HCT116 (cell line): ENCODE measurements around the gene BST2. TPM values are rescaled to one million over a fixed set of nuclear protein-coding genes. Genes with fewer than 3 reads are reported as not detected.

Experiments used
- ATAC-seq: fragments of 200-7000 bp; cut with Tn5 transposase; 2 replicates; pipeline ENCODE4 v1.9.1; 2020; ENCODE audit warnings: mild to moderate bottlenecking, moderate library complexity
- BruUV-seq: library from RNA; stranded (reverse); fragments of 400-500 nt; replicated peaks from 2 replicates; lab custom pipeline; 2021; lab: Mats Ljungman, UMichigan
- CTCF ChIA-PET: fragments of 300-600 bp; sonication (Branson Sonifier 250); formaldehyde crosslinking; loops from one replicate; lab custom pipeline; 2021; ENCODE audit warnings: antibody characterized with exemption; lab: Charles Lee
- POLR2A ChIA-PET: fragments of 300-600, 350-600 bp; sonication (Branson Sonifier 250); formaldehyde crosslinking; loops from one replicate; lab custom pipeline; 2021; ENCODE audit warnings: antibody characterized with exemption; lab: Charles Lee
- RAD21 ChIA-PET, 2 experiments: fragments of 300-600 bp; sonication (Branson Sonifier 250); formaldehyde crosslinking; loops; one replicate each; lab custom pipeline; 2023; ENCODE audit warnings: low total read pairs in 2 of 2; ENCODE audit not compliant: uncharacterized antibody in 2 of 2, unreplicated experiment in 2 of 2, low non-redundant PET in 1 of 2; lab: Charles Lee
- DNase-seq: peaks from one replicate; pipeline ENCODE4 v3.0.0-alpha.2; 2010; ENCODE audit warnings: low read depth, low spot score
- H2AFZ ChIP-seq: fragments of 200-600 bp; shearing (Covaris generic), sonication (generic); 2 replicates; pipeline ENCODE4 v1.6.1; 2017; ENCODE audit warnings: low read depth, mixed run types, mixed read lengths, antibody characterized with exemption, low read length; ENCODE audit not compliant: poor library complexity, severe bottlenecking
- H3K27ac ChIP-seq: 2 replicates; pipeline ENCODE4 v1.5.1; 2012; ENCODE audit warnings: low read depth, low read length
- H3K27me3 ChIP-seq: fragments of 200-600 bp; sonication (generic); 2 replicates; pipeline ENCODE4 v1.6.1; 2016; ENCODE audit warnings: mixed run types, low read length, mixed read lengths; ENCODE audit not compliant: insufficient read depth
- H3K36me3 ChIP-seq, 2 experiments: fragments of 200-500 bp in 1 of 2; fragments of 200-600 bp in 1 of 2; sonication (Bioruptor generic) in 1 of 2; sonication (generic) in 1 of 2; 2 replicates each; pipeline versions ENCODE4 v1.5.1 to v1.6.1; 2014 to 2016; ENCODE audit warnings: low read length in 2 of 2, inconsistent platforms in 1 of 2, mixed read lengths in 1 of 2, mixed run types in 1 of 2; ENCODE audit not compliant: insufficient read depth in 2 of 2, control insufficient read depth in 1 of 2
- H3K4me1 ChIP-seq, 2 experiments: fragments of 200-600 bp in 1 of 2; sonication (generic) in 1 of 2; 2 replicates each; pipeline versions ENCODE4 v1.5.1 to v1.6.1; 2012 to 2017; ENCODE audit warnings: low read length in 2 of 2, inconsistent platforms in 1 of 2, mild to moderate bottlenecking in 1 of 2, mixed read lengths in 1 of 2, mixed run types in 1 of 2, moderate library complexity in 1 of 2; ENCODE audit not compliant: insufficient read depth in 2 of 2, control insufficient read depth in 1 of 2
- H3K4me2 ChIP-seq: fragments of 200-600 bp; sonication (generic); 2 replicates; pipeline ENCODE4 v1.6.1; 2017; ENCODE audit warnings: mixed run types, low read length, mixed read lengths
- H3K4me3 ChIP-seq, 2 experiments: fragments of 200-600 bp in 1 of 2; sonication (generic) in 1 of 2; replicated peaks in 1 of 2; 2 replicates each; pipeline ENCODE4 v1.5.1; 2011 to 2016; ENCODE audit warnings: low read length in 2 of 2, control low read depth in 1 of 2, low read depth in 1 of 2, mild to moderate bottlenecking in 1 of 2, mixed read lengths in 1 of 2, mixed run types in 1 of 2
- H3K79me2 ChIP-seq: fragments of 200-600 bp; sonication (generic); 2 replicates; pipeline ENCODE4 v1.6.1; 2017; ENCODE audit warnings: mild to moderate bottlenecking, mixed run types, low read length, moderate library complexity, mixed read lengths; ENCODE audit not compliant: insufficient read depth
- H3K9ac ChIP-seq: fragments of 200-600 bp; sonication (generic); 2 replicates; pipeline ENCODE4 v1.6.1; 2016; ENCODE audit warnings: low read length, mixed read lengths
- H3K9me2 ChIP-seq: fragments of 200-600 bp; sonication (generic), shearing (Covaris generic); 2 replicates; pipeline ENCODE4 v1.6.1; 2017; ENCODE audit warnings: mixed run types, mild to moderate bottlenecking, moderate library complexity; ENCODE audit not compliant: insufficient read depth
- H3K9me3 ChIP-seq, 2 experiments: fragments of 200-500 bp in 1 of 2; fragments of 200-600 bp in 1 of 2; sonication (Bioruptor generic) in 1 of 2; sonication (generic) in 1 of 2; 2 replicates each; pipeline ENCODE4 v1.6.1; 2014 to 2017; ENCODE audit warnings: low read length in 2 of 2, mixed read lengths in 2 of 2, inconsistent platforms in 1 of 2, low read depth in 1 of 2, mild to moderate bottlenecking in 1 of 2, mixed run types in 1 of 2, moderate library complexity in 1 of 2; ENCODE audit not compliant: control insufficient read depth in 1 of 2, insufficient read depth in 1 of 2
- H4K20me1 ChIP-seq: fragments of 200-600 bp; sonication (generic), shearing (Covaris generic); 2 replicates; pipeline ENCODE4 v1.6.1; 2017; ENCODE audit warnings: mixed run types, mild to moderate bottlenecking, moderate library complexity; ENCODE audit not compliant: insufficient read depth
- CTCF ChIP-seq, 3 experiments: fragments of 200-600 bp in 1 of 3; sonication (generic) in 1 of 3; IDR thresholded peaks in 2 of 3; conservative IDR thresholded peaks in 1 of 3; 2 replicates each; pipeline ENCODE4 v1.5.1; 2012 to 2017; ENCODE audit warnings: low read depth in 2 of 3, low read length in 2 of 3, antibody characterized with exemption in 1 of 3, borderline replicate concordance in 1 of 3, control low read depth in 1 of 3, mild to moderate bottlenecking in 1 of 3, mixed read lengths in 1 of 3, mixed run types in 1 of 3, moderate library complexity in 1 of 3; ENCODE audit not compliant: insufficient read depth in 1 of 3
- EGR1 ChIP-seq: IDR thresholded peaks from 2 replicates; pipeline ENCODE4 v1.6.1; 2012; ENCODE audit warnings: low read depth
- POLR2AphosphoS5 ChIP-seq: IDR thresholded peaks from 2 replicates; pipeline ENCODE4 v1.6.1; 2011; ENCODE audit warnings: mild to moderate bottlenecking, low read depth, low read length, moderate library complexity
- RAD21 ChIP-seq: IDR thresholded peaks from 2 replicates; pipeline ENCODE4 v1.6.1; 2012; ENCODE audit warnings: low read depth, mild to moderate bottlenecking
- SIN3A ChIP-seq: IDR thresholded peaks from 2 replicates; pipeline ENCODE4 v1.6.1; 2012; ENCODE audit warnings: low read depth
- SP1 ChIP-seq: IDR thresholded peaks from 2 replicates; pipeline ENCODE4 v1.6.1; 2012; ENCODE audit warnings: low read depth
- YY1 ChIP-seq: IDR thresholded peaks from 2 replicates; pipeline ENCODE4 v1.6.1; 2011; ENCODE audit warnings: low read length, low read depth, moderate library complexity, mild to moderate bottlenecking; ENCODE audit not compliant: insufficient replicate concordance; ENCODE audit errors: extremely low read depth
- ZNF274 ChIP-seq: fragments of 200-500 bp; sonication (Bioruptor generic); IDR thresholded peaks from 2 replicates; pipeline ENCODE4 v1.6.1; 2014; ENCODE audit warnings: mild to moderate bottlenecking, low read depth, low read length, inconsistent platforms
- intact Hi-C: fragments of 100-400 bp; cut with micrococcal nuclease; formaldehyde crosslinking; loops from 2 replicates; pipeline ENCODE4 v1.10.0; 2022
- total RNA-seq: library from RNA; stranded (reverse); gene quantifications from one replicate; pipeline ENCODE4 v1.2.1, GENCODE V29; 2021; ENCODE audit not compliant: unreplicated experiment

Gene BST2
- total RNA-seq, 1 experiment from 2014 or later: 5.4 TPM

- TF ChIP-seq CTCF (IDR thresholded peaks at IDR 0.05 in 2 of 3, conservative IDR thresholded peaks at IDR 0.05 in 1 of 3; ENCODE audit: borderline replicate concordance in 1 of 3, insufficient read depth in 1 of 3, low read depth in 2 of 3, low read length in 2 of 3): no peak
- TF ChIP-seq YY1: no peak
- TF ChIP-seq RAD21: no peak
- TF ChIP-seq EGR1: no peak
Observed at GRCh38 chr19:17402982-17403855, 2.2 kb downstream of the BST2 start (continued).

GRCh38 chr19:17401628-17402027 is 3.8 kb downstream of the BST2 start:
- Histone ChIP-seq H3K9me3 (no peaks in the 10 kb centered on the region), H3K79me2 (no peaks in the 10 kb centered on the region), H3K27me3 (no peaks in the 10 kb centered on the region), H4K20me1 (no peaks in the 10 kb centered on the region), H3K4me3 (no peak overlapping the region), H3K4me2 (no peak overlapping the region), H3K4me1 (peaks cover 2 to 27% of the 10 kb centered on the region in 2 experiments; a peak in 3 of 4 replicates), H3K36me3 (no peaks in the 10 kb centered on the region), H2AFZ (no peak overlapping the region), H3K9ac (no peak overlapping the region), H3K27ac (no peak overlapping the region), H3K9me2 (no peaks in the 10 kb centered on the region)
- ATAC-seq (no peak), DNase-seq (no peak)
- intact Hi-C loops: no loop called here
- ChIA-PET CTCF (no interaction called here), POLR2A (no interaction called here), RAD21 (no interaction called here)
- no TSS peak for BruUV-seq
- no peak for TF ChIP-seq YY1
- no peak for TF ChIP-seq SIN3A
- TF ChIP-seq ZNF274: no peak
- TF ChIP-seq POLR2AphosphoS5: no peak
- no peak for TF ChIP-seq SP1
